ENCODE results near the gene YBEY.

Gene YBEY

GRCh38 chr21:46329796-46330195 lies 43.7 kb downstream of the YBEY start:
- H3K4me1 ChIP-seq (ENCODE audit: control extremely low read depth in 1 of 4, control insufficient read depth in 4 of 4, insufficient read depth in 4 of 4, low read length in 3 of 4), result peaks cover 2 to 15% (median 9%) of the 10 kb centered on the region in 4 experiments
- no peak overlapping the region for H3K27ac ChIP-seq (ENCODE audit: insufficient read depth in 1 of 2, low read depth in 1 of 2, low read length in 2 of 2, poor library complexity in 1 of 2, severe bottlenecking in 2 of 2)
- ChIA-PET CTCF (no interaction called here), POLR2A (no interaction called here)
- H3K4me3 ChIP-seq (ENCODE audit: control insufficient read depth in 1 of 7, extremely low read depth in 1 of 7, insufficient read depth in 4 of 7, low read depth in 2 of 7, low read length in 6 of 7), result no peak overlapping the region
- H3K36me3 ChIP-seq (ENCODE audit: control insufficient read depth in 4 of 4, insufficient read depth in 4 of 4, low read length in 3 of 4), result peaks cover 16 to 55% (median 37%) of the 10 kb centered on the region in 4 experiments
- H3K9me3 ChIP-seq (ENCODE audit: control extremely low read depth in 1 of 5, control insufficient read depth in 4 of 5, insufficient read depth in 2 of 5, low read depth in 1 of 5, low read length in 4 of 5), result no peaks in the 10 kb centered on the region
- 100% methylated on average over 2 of the region's 2 CpGs for WGBS (ENCODE audit: insufficient coverage)
- no peak for DNase-seq
- H3K27me3 ChIP-seq (replicated peaks in 2 of 5; ENCODE audit: control insufficient read depth in 4 of 5, insufficient read depth in 5 of 5, low read length in 4 of 5), result no peaks in the 10 kb centered on the region

GRCh38 chr21:46334351-46335140 lies 48.4 kb downstream of the YBEY start:
- Histone ChIP-seq H3K4me3 (ENCODE audit: control insufficient read depth in 1 of 7, extremely low read depth in 1 of 7, insufficient read depth in 4 of 7, low read depth in 2 of 7, low read length in 6 of 7) (no peak overlapping the region), H3K27ac (ENCODE audit: insufficient read depth in 1 of 2, low read depth in 1 of 2, low read length in 2 of 2, poor library complexity in 1 of 2, severe bottlenecking in 2 of 2) (no peak overlapping the region), H3K27me3 (replicated peaks in 2 of 5; ENCODE audit: control insufficient read depth in 4 of 5, insufficient read depth in 5 of 5, low read length in 4 of 5) (no peaks in the 10 kb centered on the region), H3K9me3 (ENCODE audit: control extremely low read depth in 1 of 5, control insufficient read depth in 4 of 5, insufficient read depth in 2 of 5, low read depth in 1 of 5, low read length in 4 of 5) (no peaks in the 10 kb centered on the region), H3K4me1 (ENCODE audit: control extremely low read depth in 1 of 4, control insufficient read depth in 4 of 4, insufficient read depth in 4 of 4, low read length in 3 of 4) (no peaks in the 10 kb centered on the region), H3K36me3 (ENCODE audit: control insufficient read depth in 4 of 4, insufficient read depth in 4 of 4, low read length in 3 of 4) (peaks cover 26 to 73% (median 53%) of the 10 kb centered on the region in 4 experiments)
- ChIA-PET POLR2A (no interaction called here), CTCF (interaction anchor here (0.6 kb wide), 1 partner anchor 50 kb away, joined by 3 read pairs; no protein-coding TSS in a partner anchor)
- WGBS (ENCODE audit: insufficient coverage), result 86% methylated on average over 11 of the region's 12 CpGs
- no peak for DNase-seq

- POLR2A ChIA-PET, result no interaction called here
- no peaks in the 10 kb centered on the region for H3K27me3 ChIP-seq (replicated peaks in 2 of 5; ENCODE audit: control insufficient read depth in 4 of 5, insufficient read depth in 5 of 5, low read length in 4 of 5)
- CTCF ChIA-PET, result interaction anchor here (1.3 kb wide), 2 partner anchors 11 to 51 kb away, joined by 3 to 4 read pairs; partner anchors contain the start of genes MCM3AP and YBEY
- H3K27ac ChIP-seq (ENCODE audit: insufficient read depth in 1 of 2, low read depth in 1 of 2, low read length in 2 of 2, poor library complexity in 1 of 2, severe bottlenecking in 2 of 2), result no peak overlapping the region
- H3K4me3 ChIP-seq (ENCODE audit: control insufficient read depth in 1 of 7, extremely low read depth in 1 of 7, insufficient read depth in 4 of 7, low read depth in 2 of 7, low read length in 6 of 7), result no peak overlapping the region
- DNase-seq, result no peak
- no peaks in the 10 kb centered on the region for H3K4me1 ChIP-seq (ENCODE audit: control extremely low read depth in 1 of 4, control insufficient read depth in 4 of 4, insufficient read depth in 4 of 4, low read length in 3 of 4)
- H3K36me3 ChIP-seq (ENCODE audit: control insufficient read depth in 4 of 4, insufficient read depth in 4 of 4, low read length in 3 of 4), result peaks cover 22 to 73% (median 51%) of the 10 kb centered on the region in 4 experiments
- no peaks in the 10 kb centered on the region for H3K9me3 ChIP-seq (ENCODE audit: control extremely low read depth in 1 of 5, control insufficient read depth in 4 of 5, insufficient read depth in 2 of 5, low read depth in 1 of 5, low read length in 4 of 5)
- WGBS (ENCODE audit: insufficient coverage), result no CpG with 5 or more reads among the region's 3 CpGs
Observed at GRCh38 chr21:46336603-46337002, 50.5 kb downstream of the YBEY start.

GRCh38 chr21:46340998-46341397 lies 54.9 kb downstream of the YBEY start:
- H3K36me3 ChIP-seq (ENCODE audit: control insufficient read depth in 4 of 4, insufficient read depth in 4 of 4, low read length in 3 of 4), result peaks cover 16 to 61% (median 45%) of the 10 kb centered on the region in 4 experiments
- 95% methylated on average over 4 of the region's 8 CpGs for WGBS (ENCODE audit: insufficient coverage)
- no peaks in the 10 kb centered on the region for H3K27me3 ChIP-seq (replicated peaks in 2 of 5; ENCODE audit: control insufficient read depth in 4 of 5, insufficient read depth in 5 of 5, low read length in 4 of 5)
- no peak overlapping the region for H3K4me3 ChIP-seq (ENCODE audit: control insufficient read depth in 1 of 7, extremely low read depth in 1 of 7, insufficient read depth in 4 of 7, low read depth in 2 of 7, low read length in 6 of 7)
- no peak for DNase-seq
- POLR2A ChIA-PET, result no interaction called here
- no peaks in the 10 kb centered on the region for H3K9me3 ChIP-seq (ENCODE audit: control extremely low read depth in 1 of 5, control insufficient read depth in 4 of 5, insufficient read depth in 2 of 5, low read depth in 1 of 5, low read length in 4 of 5)
- CTCF ChIA-PET, result no interaction called here
- no peak overlapping the region for H3K27ac ChIP-seq (ENCODE audit: insufficient read depth in 1 of 2, low read depth in 1 of 2, low read length in 2 of 2, poor library complexity in 1 of 2, severe bottlenecking in 2 of 2)
- H3K4me1 ChIP-seq (ENCODE audit: control extremely low read depth in 1 of 4, control insufficient read depth in 4 of 4, insufficient read depth in 4 of 4, low read length in 3 of 4), result no peaks in the 10 kb centered on the region

GRCh38 chr21:46344219-46344915 lies 58.2 kb downstream of the YBEY start:
- H3K36me3 ChIP-seq (ENCODE audit: control insufficient read depth in 4 of 4, insufficient read depth in 4 of 4, low read length in 3 of 4), result peaks cover 18 to 64% (median 48%) of the 10 kb centered on the region in 4 experiments
- CTCF ChIA-PET, result interaction anchor here (0.6 kb wide), 1 partner anchor 29 kb away, joined by 3 read pairs; no protein-coding TSS in a partner anchor

GRCh38 chr21:46345861-46346260 lies 59.7 kb downstream of the YBEY start:
- no peak overlapping the region for H3K27ac ChIP-seq (ENCODE audit: insufficient read depth in 1 of 2, low read depth in 1 of 2, low read length in 2 of 2, poor library complexity in 1 of 2, severe bottlenecking in 2 of 2)
- H3K36me3 ChIP-seq (ENCODE audit: control insufficient read depth in 4 of 4, insufficient read depth in 4 of 4, low read length in 3 of 4), result peaks cover 12 to 67% (median 48%) of the 10 kb centered on the region in 4 experiments

More at GRCh38 chr21:46344219-46344915, 58.2 kb downstream of the YBEY start:
- Histone ChIP-seq H3K4me3 (ENCODE audit: control insufficient read depth in 1 of 7, extremely low read depth in 1 of 7, insufficient read depth in 4 of 7, low read depth in 2 of 7, low read length in 6 of 7) (no peak overlapping the region), H3K27me3 (replicated peaks in 2 of 5; ENCODE audit: control insufficient read depth in 4 of 5, insufficient read depth in 5 of 5, low read length in 4 of 5) (no peaks in the 10 kb centered on the region), H3K4me1 (ENCODE audit: control extremely low read depth in 1 of 4, control insufficient read depth in 4 of 4, insufficient read depth in 4 of 4, low read length in 3 of 4) (no peaks in the 10 kb centered on the region), H3K27ac (ENCODE audit: insufficient read depth in 1 of 2, low read depth in 1 of 2, low read length in 2 of 2, poor library complexity in 1 of 2, severe bottlenecking in 2 of 2) (no peak overlapping the region), H3K9me3 (ENCODE audit: control extremely low read depth in 1 of 5, control insufficient read depth in 4 of 5, insufficient read depth in 2 of 5, low read depth in 1 of 5, low read length in 4 of 5) (no peaks in the 10 kb centered on the region)
- 97% methylated on average over 15 of the region's 20 CpGs for WGBS (ENCODE audit: insufficient coverage)
- DNase-seq, result no peak
- POLR2A ChIA-PET, result no interaction called here

More at GRCh38 chr21:46345861-46346260, 59.7 kb downstream of the YBEY start:
- Histone ChIP-seq H3K4me1 (ENCODE audit: control extremely low read depth in 1 of 4, control insufficient read depth in 4 of 4, insufficient read depth in 4 of 4, low read length in 3 of 4) (no peaks in the 10 kb centered on the region), H3K4me3 (ENCODE audit: control insufficient read depth in 1 of 7, extremely low read depth in 1 of 7, insufficient read depth in 4 of 7, low read depth in 2 of 7, low read length in 6 of 7) (no peak overlapping the region), H3K27me3 (replicated peaks in 2 of 5; ENCODE audit: control insufficient read depth in 4 of 5, insufficient read depth in 5 of 5, low read length in 4 of 5) (no peaks in the 10 kb centered on the region), H3K9me3 (ENCODE audit: control extremely low read depth in 1 of 5, control insufficient read depth in 4 of 5, insufficient read depth in 2 of 5, low read depth in 1 of 5, low read length in 4 of 5) (no peaks in the 10 kb centered on the region)
- DNase-seq, result no peak
- ChIA-PET CTCF (no interaction called here), POLR2A (no interaction called here)
- WGBS (ENCODE audit: insufficient coverage), result 99% methylated on average over 14 of the region's 14 CpGs
